ENCODE measurements around the gene LIPC.

LIPC gene

GRCh38 chr15:58423831-58424608 lies 7.8 kb upstream of the LIPC start:
- H3K4me3 ChIP-seq (ENCODE audit: low read depth, low read length): no peak overlapping the region
- DNase-seq: no peak
- H3K27ac ChIP-seq: no peak overlapping the region
- no peaks in the 10 kb centered on the region for H3K36me3 ChIP-seq
- no peaks in the 10 kb centered on the region for H3K9me3 ChIP-seq (ENCODE audit: severe bottlenecking)
- no peaks in the 10 kb centered on the region for H3K27me3 ChIP-seq (ENCODE audit: insufficient read depth, low read depth, severe bottlenecking)
- TF ChIP-seq CTCF (IDR thresholded peaks at IDR 0.05; ENCODE audit: low read depth, low read length): no peak

- H3K27ac ChIP-seq: no peak overlapping the region
- no peak overlapping the region for H3K4me3 ChIP-seq (ENCODE audit: low read depth, low read length)
- H3K27me3 ChIP-seq (ENCODE audit: insufficient read depth, low read depth, severe bottlenecking): no peaks in the 10 kb centered on the region
- no peak for TF ChIP-seq CTCF (IDR thresholded peaks at IDR 0.05; ENCODE audit: low read depth, low read length)
- no peak for DNase-seq
- no peaks in the 10 kb centered on the region for H3K9me3 ChIP-seq (ENCODE audit: severe bottlenecking)
- H3K36me3 ChIP-seq: no peaks in the 10 kb centered on the region
Measured at GRCh38 chr15:58424722-58425121, 7.1 kb upstream of the LIPC start.

GRCh38 chr15:58425185-58425584 lies 6.6 kb upstream of the LIPC start:
- H3K9me3 ChIP-seq (ENCODE audit: severe bottlenecking): no peaks in the 10 kb centered on the region
- no peak for DNase-seq
- no peaks in the 10 kb centered on the region for H3K36me3 ChIP-seq
- no peak overlapping the region for H3K27ac ChIP-seq
- H3K27me3 ChIP-seq (ENCODE audit: insufficient read depth, low read depth, severe bottlenecking): no peaks in the 10 kb centered on the region
- no peak overlapping the region for H3K4me3 ChIP-seq (ENCODE audit: low read depth, low read length)
- TF ChIP-seq CTCF (IDR thresholded peaks at IDR 0.05; ENCODE audit: low read depth, low read length): no peak

DNA sequence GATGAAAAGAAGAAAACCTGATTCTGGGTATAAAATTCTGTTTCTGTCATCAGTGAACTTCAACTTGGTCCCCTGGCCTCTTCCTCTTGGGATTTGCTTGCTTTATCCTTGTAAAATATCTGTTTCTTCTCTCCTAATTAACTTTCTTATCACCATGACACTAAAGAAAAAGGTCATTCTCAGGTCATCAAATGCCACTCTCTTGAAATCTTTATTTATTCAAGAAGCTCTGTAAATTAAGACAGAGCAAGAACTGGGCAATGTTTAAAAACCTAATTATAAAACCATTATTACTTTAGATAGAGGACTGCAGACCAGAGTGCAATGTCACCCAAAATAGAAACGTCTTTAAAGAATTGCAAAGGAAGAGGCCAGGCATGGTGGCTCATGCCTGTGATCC lies 6.0 kb upstream of the LIPC start:
- Histone ChIP-seq H3K9me3 (ENCODE audit: severe bottlenecking) (no peaks in the 10 kb centered on the region), H3K36me3 (no peaks in the 10 kb centered on the region)
- no peak for DNase-seq

DNA sequence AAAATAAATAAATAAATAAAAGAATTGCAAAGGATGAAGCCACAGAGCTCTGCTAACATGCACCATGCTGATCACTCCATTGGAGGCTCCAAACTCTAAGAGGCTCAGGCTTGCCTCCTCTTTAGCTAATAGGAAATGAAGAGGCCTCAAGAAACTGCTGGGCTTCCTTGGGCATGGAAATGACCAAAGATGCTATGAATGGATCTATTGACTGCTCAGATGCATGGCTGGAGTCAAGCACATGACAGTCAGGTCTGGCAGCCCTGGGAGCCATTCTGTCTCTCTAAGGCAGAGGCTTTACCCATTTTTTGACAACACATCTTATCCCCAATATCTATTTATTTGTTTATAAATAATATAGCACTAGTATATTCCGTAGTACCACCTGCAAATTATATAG lies 5.3 kb upstream of the LIPC start:
- no peak overlapping the region for H3K27ac ChIP-seq
- H3K9me3 ChIP-seq (ENCODE audit: severe bottlenecking): no peaks in the 10 kb centered on the region
- DNase-seq: no peak
- no peaks in the 10 kb centered on the region for H3K27me3 ChIP-seq (ENCODE audit: insufficient read depth, low read depth, severe bottlenecking)
- no peak overlapping the region for H3K4me3 ChIP-seq (ENCODE audit: low read depth, low read length)
- no peak for TF ChIP-seq CTCF (IDR thresholded peaks at IDR 0.05; ENCODE audit: low read depth, low read length)
- H3K36me3 ChIP-seq: no peaks in the 10 kb centered on the region

More for the DNA sequence above, 6.0 kb upstream of the LIPC start:
- Histone ChIP-seq H3K27ac (no peak overlapping the region), H3K27me3 (ENCODE audit: insufficient read depth, low read depth, severe bottlenecking) (no peaks in the 10 kb centered on the region), H3K4me3 (ENCODE audit: low read depth, low read length) (no peak overlapping the region)
- TF ChIP-seq CTCF (IDR thresholded peaks at IDR 0.05; ENCODE audit: low read depth, low read length): no peak

GRCh38 chr15:58427987-58428386 lies 3.8 kb upstream of the LIPC start:
- Histone ChIP-seq H3K36me3 (no peaks in the 10 kb centered on the region), H3K9me3 (ENCODE audit: severe bottlenecking) (no peaks in the 10 kb centered on the region), H3K27ac (no peak overlapping the region), H3K4me3 (ENCODE audit: low read depth, low read length) (no peak overlapping the region), H3K27me3 (ENCODE audit: insufficient read depth, low read depth, severe bottlenecking) (no peaks in the 10 kb centered on the region)
- DNase-seq: no peak
- no peak for TF ChIP-seq CTCF (IDR thresholded peaks at IDR 0.05; ENCODE audit: low read depth, low read length)

Measured in WERI-Rb-1 (cell line).